GM19035 (cell line): Measurements from ENCODE around the gene SULT1A2.
A peak's percentile ranks its signal among the peaks of the same experiment; 100 is the strongest.
"Not testable (repeated sequence)": the region's sequence is repeated elsewhere in the genome, so short reads cannot be mapped to it uniquely, and the experiment has no call there.

Experiments
- ATAC-seq: cut with Tn5 transposase; IDR thresholded peaks from one replicate; pipeline ENCODE4 v1.9.1; 2021; ENCODE audit not compliant: unreplicated experiment

Gene SULT1A2

DNA sequence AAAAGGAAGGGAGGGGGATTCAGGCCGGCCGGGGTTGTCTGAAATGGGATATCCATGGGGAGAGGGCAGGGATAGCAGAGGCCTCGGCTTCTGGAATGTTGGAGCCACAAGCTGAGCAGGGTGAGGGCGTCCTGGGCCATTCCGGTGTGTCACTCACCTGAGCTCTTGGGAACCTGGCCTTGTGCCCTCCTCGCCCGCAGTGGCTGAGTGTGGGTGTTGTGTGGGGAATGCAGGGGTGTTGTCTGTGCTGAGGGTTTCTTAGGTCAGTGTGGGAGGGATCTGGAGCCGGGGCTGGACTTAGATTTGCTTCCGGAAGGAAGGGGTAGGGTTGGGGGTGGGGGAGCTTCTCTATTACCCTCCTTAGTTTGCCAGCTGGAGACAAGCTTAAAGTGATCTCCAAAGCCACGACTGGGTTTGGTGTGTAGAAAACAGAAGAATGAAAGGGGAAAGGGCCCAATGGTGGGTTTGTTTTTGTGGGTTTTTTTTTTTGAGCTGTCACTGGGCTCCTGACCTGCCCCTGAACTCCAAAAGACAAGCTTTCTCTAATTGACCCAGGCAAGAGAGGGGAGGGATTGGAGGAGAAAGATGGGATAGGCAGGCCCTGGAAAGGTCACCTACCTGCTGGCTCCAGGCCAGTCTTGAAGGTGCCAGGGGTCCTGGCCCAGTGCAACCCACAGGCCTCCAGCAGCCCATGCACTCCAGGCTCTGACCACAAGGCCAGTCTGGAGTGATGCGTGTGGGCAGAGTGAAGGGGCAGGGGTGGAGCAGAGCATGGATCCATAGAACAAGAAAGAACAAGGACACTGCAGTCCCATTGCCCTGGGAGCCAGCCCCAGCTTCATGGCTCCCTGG lies at the start of gene SULT1A2:
Gene SULT1A2 (minus strand): TSS at position 211 of the 852 bp plus-strand sequence. CDS start 1,120 bp downstream, outside the sequence.
- no peak for ATAC-seq

DNA sequence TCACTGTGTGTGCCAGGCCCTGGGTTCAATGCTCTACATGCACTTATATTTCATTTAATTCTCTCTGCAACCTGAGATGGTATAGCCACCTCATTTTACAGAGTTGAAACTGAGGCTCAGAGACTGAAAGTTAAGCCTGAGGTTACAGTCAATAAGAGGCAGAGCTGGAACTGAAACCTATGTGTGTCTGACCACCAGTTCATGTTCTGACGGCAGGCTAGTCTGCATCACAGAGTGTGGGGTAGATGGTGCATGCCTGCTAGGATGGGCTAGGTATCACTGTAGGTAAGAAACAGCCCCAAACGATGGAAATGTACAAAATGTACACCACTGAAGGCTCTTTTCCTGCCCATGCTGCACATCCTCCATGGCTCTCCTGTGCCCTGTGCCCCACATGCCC lies 43.1 kb upstream of the SULT1A2 start:
- ATAC-seq: not testable (repeated sequence)

DNA sequence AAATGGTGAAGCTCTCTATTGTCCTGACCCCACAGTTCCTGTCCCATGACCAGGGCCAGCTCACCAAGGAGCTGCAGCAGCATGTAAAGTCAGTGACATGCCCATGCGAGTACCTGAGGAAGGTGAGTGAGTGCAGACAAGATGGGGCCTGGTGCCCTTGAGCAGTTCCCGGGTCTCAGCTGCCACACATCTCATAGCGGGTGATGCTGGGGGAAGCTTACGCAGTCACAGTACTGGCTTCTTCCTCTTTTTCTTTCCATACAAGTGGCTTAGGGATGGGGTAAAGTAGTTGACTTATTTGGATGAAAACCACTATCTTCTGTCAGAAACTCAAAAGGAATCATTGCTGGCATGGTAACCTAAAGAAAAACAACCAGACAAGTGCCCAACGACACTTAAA lies 41.5 kb upstream of the SULT1A2 start:
- not testable (repeated sequence) for ATAC-seq

- not testable (repeated sequence) for ATAC-seq
Observed at GRCh38 chr16:28637765-28638164, 40.9 kb upstream of the SULT1A2 start, which contains the start of gene NPIPB8. Gene NPIPB8 (plus strand): TSS chr16:28638065. CDS start chr16:28638361, 296 bp downstream.

DNA sequence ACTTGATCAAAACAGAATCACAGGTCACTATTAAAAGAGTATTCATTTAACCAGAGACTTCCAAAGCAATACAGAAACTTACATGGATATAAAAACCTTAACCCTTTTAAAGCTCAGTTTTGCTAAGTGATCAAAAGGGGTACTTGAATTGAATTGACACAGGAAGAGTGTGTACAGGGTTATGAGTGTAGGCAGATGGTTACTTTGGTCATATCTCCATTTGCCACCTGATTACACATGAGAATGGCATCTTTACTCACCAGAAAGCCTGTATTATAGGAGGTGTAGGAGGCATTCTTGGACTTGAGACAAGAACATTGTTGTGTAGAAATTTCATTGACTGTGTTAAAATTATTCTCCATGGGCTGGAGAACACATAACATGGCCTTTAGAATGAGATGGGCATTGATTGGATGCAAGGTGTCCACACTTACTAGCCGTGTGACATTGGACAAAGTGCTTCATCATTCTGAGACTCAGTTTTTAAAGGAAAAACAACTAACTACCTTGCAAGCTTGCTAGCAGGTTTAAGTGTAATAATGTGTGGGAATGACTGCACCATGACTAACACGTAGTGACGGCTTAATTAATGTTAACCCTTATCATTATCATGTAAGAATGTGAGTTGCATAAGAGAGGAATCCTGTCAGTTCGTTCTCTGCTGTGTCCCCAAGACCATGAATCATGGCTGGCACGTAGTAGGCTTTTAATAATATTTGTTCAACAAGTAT lies 39.4 kb upstream of the SULT1A2 start:
- ATAC-seq: not testable (repeated sequence)

- ATAC-seq: not testable (repeated sequence)
Observed at GRCh38 chr16:28630905-28631304, 34.1 kb upstream of the SULT1A2 start.

GRCh38 chr16:28623172-28623711 lies 26.4 kb upstream of the SULT1A2 start:
- ATAC-seq: no peak

GRCh38 chr16:28622532-28623171 lies 25.8 kb upstream of the SULT1A2 start:
- ATAC-seq: not testable (repeated sequence)

GRCh38 chr16:28621481-28622155 lies 24.8 kb upstream of the SULT1A2 start:
- no peak for ATAC-seq

- ATAC-seq: not testable (repeated sequence)
Observed at GRCh38 chr16:28620316-28620715, 23.5 kb upstream of the SULT1A2 start.

DNA sequence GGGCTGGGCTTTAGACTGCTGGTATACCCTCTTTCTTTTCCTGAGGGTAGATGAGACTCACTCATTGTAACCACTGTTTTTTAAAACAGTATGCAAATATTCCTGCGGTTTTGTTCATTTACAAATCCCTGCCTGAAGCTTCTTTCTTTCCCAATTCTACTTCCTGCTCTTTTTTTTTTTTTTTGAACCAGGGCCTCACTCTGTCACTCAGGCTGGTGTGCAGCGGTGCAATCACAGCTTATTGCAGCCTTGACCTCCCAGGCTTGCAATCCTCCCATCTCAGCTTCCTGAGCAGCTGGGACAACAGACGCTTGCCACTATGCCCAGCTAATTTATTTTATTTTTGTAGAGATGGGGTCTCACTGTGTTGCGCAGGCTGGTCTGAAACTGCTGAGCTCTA lies 21.0 kb upstream of the SULT1A2 start:
- no peak for ATAC-seq

GRCh38 chr16:28616636-28617035 lies 19.8 kb upstream of the SULT1A2 start:
- ATAC-seq: no peak

DNA sequence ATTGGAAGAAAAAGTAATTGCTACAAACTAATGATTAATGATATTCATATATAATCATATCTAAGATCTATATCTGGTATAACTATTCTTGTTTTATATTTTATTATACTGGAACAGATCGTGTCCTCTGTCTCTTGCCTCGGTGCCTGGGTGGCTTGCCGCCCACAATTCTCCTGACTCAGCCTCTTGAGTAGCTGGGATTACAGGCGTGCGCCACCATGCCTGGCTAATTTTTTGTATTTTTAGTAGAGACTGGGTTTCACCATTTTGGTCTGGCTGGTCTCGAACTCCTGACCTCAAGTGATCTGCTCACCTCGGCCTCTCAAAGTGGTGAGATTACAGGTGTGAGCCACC lies 19.4 kb upstream of the SULT1A2 start:
- ATAC-seq: not testable (repeated sequence)

DNA sequence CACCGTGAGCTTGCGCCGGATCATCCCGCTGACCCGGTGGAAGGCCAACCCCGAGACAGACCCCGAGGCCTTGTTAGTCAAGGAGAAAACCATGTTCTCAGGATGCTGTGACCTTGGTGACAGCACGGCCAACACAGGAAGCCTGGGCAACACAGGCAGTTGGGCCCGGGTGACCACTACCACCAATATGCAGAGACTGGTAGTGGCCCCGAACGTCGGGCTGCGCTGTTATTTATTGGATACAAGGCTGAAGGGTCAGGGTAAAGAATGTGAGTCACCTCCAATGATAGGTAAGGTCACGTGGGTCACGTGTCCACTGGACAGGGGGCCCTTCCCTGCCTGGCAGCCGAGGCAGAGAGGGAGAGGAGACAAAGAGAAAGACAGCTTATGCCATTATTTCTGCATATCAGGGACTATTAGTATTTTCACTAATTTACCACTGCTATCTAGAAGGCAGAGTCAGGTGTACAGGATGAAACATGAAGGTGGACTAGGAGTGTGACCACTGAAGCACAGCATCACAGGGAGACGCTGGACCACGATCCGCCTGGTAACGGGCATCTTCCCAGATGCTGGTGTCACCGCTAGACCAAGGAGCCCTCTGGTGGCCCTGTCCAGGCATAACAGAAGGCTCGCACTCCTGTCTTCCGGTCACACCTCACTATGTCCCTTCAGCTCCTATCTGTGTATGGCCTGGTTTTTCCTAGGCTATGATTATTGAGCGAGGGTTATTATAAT lies 18.8 kb upstream of the SULT1A2 start:
- ATAC-seq: not testable (repeated sequence)

- not testable (repeated sequence) for ATAC-seq
Observed at GRCh38 chr16:28614561-28614960, 17.7 kb upstream of the SULT1A2 start.

- not testable (repeated sequence) for ATAC-seq
Observed at GRCh38 chr16:28613912-28614311, 17.1 kb upstream of the SULT1A2 start.

GRCh38 chr16:28612359-28613280 lies 15.8 kb upstream of the SULT1A2 start:
- peak; percentile 67 for ATAC-seq

GRCh38 chr16:28610595-28611191 lies 13.8 kb upstream of the SULT1A2 start:
- ATAC-seq: no peak
